Parathyroid adenoma (tissue), 2 donors: ENCODE results near the gene EBF3.

ENCODE experiments used
- H2AFZ ChIP-seq: fragments of 300-600 bp; sonication (generic); one replicate; pipeline ENCODE4 v1.7.0; 2017; ENCODE audit warnings: antibody characterized with exemption, mild to moderate bottlenecking
- H3K27ac ChIP-seq: fragments of 300-600 bp; sonication (generic); one replicate; pipeline ENCODE4 v1.7.0; 2017
- H3K27me3 ChIP-seq: fragments of 300-600 bp; sonication (generic); one replicate; pipeline ENCODE4 v1.7.0; 2017; ENCODE audit warnings: low read length; ENCODE audit not compliant: control insufficient read depth, insufficient read depth
- H3K36me3 ChIP-seq: fragments of 300-600 bp; sonication (generic); one replicate; pipeline ENCODE4 v1.7.0; 2017; ENCODE audit warnings: low read length; ENCODE audit not compliant: control insufficient read depth, insufficient read depth
- H3K4me1 ChIP-seq: fragments of 300-600 bp; sonication (generic); one replicate; pipeline ENCODE4 v1.7.0; 2017; ENCODE audit warnings: control low read depth
- H3K4me2 ChIP-seq: fragments of 300-600 bp; sonication (generic); one replicate; pipeline ENCODE4 v1.7.0; 2017; ENCODE audit warnings: low read length
- H3K4me3 ChIP-seq: fragments of 300-600 bp; sonication (generic); one replicate; pipeline ENCODE4 v1.7.0; 2017; ENCODE audit warnings: low read depth, low read length
- H3K79me2 ChIP-seq: fragments of 300-600 bp; sonication (generic); one replicate; pipeline ENCODE4 v1.7.0; 2017; ENCODE audit warnings: control low read depth
- H3K9ac ChIP-seq: fragments of 300-600 bp; sonication (generic); one replicate; pipeline ENCODE4 v1.7.0; 2017; ENCODE audit warnings: mild to moderate bottlenecking
- H3K9me3 ChIP-seq: fragments of 300-600 bp; sonication (generic); one replicate; pipeline ENCODE4 v1.7.0; 2017; ENCODE audit warnings: low read length; ENCODE audit not compliant: control insufficient read depth
- TF ChIP-seq, protein P1 (sequence below): fragments of 300-600 bp; sonication (generic); IDR thresholded peaks from one replicate; pipeline ENCODE4 v1.7.0; 2017; ENCODE audit warnings: antibody characterized with exemption, mild to moderate bottlenecking
- donor health status: primary hyperparathyroidism.

EBF3 gene

DNA sequence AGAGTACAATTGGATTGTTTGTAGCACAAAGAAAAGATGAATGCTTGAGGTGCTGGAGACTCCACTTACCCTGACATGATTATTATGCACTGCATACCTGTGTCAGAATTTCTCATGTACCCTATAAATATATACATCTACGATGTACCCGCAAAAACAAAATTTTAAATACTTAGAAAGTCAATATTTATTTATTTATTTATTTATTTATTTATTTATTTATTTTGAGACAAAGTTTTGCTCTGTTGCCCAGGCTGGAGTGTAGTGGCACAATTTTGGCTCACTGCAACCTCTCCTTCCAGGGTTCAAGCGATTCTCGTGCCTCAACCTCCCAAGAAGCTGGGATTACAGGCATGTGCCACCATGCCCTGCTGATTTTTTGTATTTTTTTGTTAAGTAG, 35.1 kb upstream of the EBF3 start:
- Histone ChIP-seq H3K4me2 (no peak overlapping the region), H3K4me3 (no peak overlapping the region), H3K27me3 (no peaks in the 10 kb centered on the region), H3K4me1 (no peaks in the 10 kb centered on the region), H3K36me3 (no peaks in the 10 kb centered on the region), H3K9ac (no peak overlapping the region), H3K27ac (no peak overlapping the region), H3K79me2 (no peaks in the 10 kb centered on the region), H3K9me3 (no peaks in the 10 kb centered on the region), H2AFZ (no peak overlapping the region)
- TF ChIP-seq, protein P1, sequence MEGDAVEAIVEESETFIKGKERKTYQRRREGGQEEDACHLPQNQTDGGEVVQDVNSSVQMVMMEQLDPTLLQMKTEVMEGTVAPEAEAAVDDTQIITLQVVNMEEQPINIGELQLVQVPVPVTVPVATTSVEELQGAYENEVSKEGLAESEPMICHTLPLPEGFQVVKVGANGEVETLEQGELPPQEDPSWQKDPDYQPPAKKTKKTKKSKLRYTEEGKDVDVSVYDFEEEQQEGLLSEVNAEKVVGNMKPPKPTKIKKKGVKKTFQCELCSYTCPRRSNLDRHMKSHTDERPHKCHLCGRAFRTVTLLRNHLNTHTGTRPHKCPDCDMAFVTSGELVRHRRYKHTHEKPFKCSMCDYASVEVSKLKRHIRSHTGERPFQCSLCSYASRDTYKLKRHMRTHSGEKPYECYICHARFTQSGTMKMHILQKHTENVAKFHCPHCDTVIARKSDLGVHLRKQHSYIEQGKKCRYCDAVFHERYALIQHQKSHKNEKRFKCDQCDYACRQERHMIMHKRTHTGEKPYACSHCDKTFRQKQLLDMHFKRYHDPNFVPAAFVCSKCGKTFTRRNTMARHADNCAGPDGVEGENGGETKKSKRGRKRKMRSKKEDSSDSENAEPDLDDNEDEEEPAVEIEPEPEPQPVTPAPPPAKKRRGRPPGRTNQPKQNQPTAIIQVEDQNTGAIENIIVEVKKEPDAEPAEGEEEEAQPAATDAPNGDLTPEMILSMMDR: no peak

GRCh38 chr10:129993621-129994020, 29.5 kb upstream of the EBF3 start:
- Histone ChIP-seq H3K4me3 (no peak overlapping the region), H2AFZ (no peak overlapping the region), H3K9ac (no peak overlapping the region), H3K4me2 (no peak overlapping the region), H3K79me2 (no peaks in the 10 kb centered on the region), H3K4me1 (no peaks in the 10 kb centered on the region), H3K9me3 (no peaks in the 10 kb centered on the region), H3K27me3 (no peaks in the 10 kb centered on the region), H3K27ac (no peak overlapping the region), H3K36me3 (no peaks in the 10 kb centered on the region)
- TF ChIP-seq, protein P1: no peak

DNA sequence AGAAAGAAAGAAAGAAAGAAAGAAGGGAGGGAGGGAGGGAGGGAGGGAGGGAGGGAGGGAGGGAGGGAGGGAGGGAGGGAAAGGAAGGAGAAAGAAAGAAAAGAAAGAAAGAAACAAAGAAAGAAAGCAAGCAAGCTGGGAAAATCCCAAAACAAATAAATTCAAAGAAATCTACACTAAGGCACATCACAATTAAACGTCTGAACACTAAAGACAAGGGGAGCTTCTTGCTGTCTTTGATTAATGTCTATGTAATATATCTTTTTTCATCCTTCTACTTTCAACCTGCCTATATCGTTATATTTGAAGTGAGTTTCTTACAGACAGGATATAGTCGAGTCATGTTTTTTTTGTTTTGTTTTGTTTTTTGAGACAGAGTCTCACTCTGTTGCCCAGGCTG, 28.3 kb upstream of the EBF3 start:
- Histone ChIP-seq H3K9ac (no peak overlapping the region), H3K36me3 (no peaks in the 10 kb centered on the region), H3K79me2 (no peaks in the 10 kb centered on the region), H3K9me3 (no peaks in the 10 kb centered on the region), H2AFZ (no peak overlapping the region), H3K4me2 (no peak overlapping the region), H3K4me3 (no peak overlapping the region), H3K4me1 (no peaks in the 10 kb centered on the region), H3K27ac (no peak overlapping the region), H3K27me3 (no peaks in the 10 kb centered on the region)
- TF ChIP-seq, protein P1: no peak

DNA sequence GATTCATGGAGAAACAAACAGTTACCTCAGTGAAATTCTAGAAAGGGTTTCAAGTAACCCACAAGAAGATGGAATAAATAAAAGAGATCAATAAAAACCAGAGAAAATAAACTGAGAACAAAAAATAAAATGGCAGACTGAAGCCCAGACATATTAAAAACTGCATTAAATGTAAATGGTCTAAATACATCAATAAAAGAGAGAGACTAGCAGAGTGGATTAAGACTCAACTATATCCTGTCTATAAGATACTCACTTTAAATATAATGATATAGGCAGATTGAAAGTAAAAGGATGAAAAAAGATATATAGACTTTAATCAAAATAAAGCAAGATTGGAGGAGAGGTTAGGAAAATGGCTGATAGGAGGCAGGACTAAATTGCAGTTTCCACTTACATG, 18.8 kb upstream of the EBF3 start:
- Histone ChIP-seq H3K9ac (no peak overlapping the region), H3K79me2 (no peaks in the 10 kb centered on the region), H2AFZ (no peak overlapping the region), H3K27me3 (no peaks in the 10 kb centered on the region), H3K4me3 (no peak overlapping the region), H3K4me1 (no peaks in the 10 kb centered on the region), H3K9me3 (no peaks in the 10 kb centered on the region), H3K4me2 (no peak overlapping the region), H3K27ac (no peak overlapping the region), H3K36me3 (peaks cover 2% of the 10 kb centered on the region)
- TF ChIP-seq, protein P1: no peak

DNA sequence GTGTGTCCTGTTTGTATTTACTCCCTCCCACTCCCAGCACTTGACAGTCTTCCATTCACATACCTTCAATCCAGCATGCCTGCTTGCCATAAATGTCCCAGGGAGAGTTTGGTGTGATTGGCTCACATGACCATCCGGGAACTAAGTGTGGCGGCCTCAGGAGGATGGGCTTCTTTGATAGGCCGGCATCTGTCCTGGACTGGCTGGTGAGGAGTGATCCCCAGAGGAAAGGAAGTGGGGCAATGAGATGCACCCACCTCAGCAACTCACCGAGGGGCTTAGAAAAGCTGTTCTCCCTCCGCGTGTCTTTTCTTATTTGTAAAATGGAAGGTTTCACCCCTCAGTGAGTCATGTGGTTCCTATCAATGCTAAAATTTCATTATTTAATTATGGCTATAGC, 14.9 kb upstream of the EBF3 start:
- no peak overlapping the region for H3K27ac ChIP-seq
- H3K27me3 ChIP-seq: no peaks in the 10 kb centered on the region
- H3K4me3 ChIP-seq: no peak overlapping the region
- TF ChIP-seq, protein P1: no peak
- H3K4me1 ChIP-seq: no peaks in the 10 kb centered on the region
- peaks cover 2% of the 10 kb centered on the region for H3K36me3 ChIP-seq
- no peak overlapping the region for H3K9ac ChIP-seq
- no peak overlapping the region for H3K4me2 ChIP-seq
- no peak overlapping the region for H2AFZ ChIP-seq
- H3K79me2 ChIP-seq: no peaks in the 10 kb centered on the region
- H3K9me3 ChIP-seq: no peaks in the 10 kb centered on the region
